Temporal lobe (tissue), 1 donor: ENCODE data around the gene P2RY12. TPM values are rescaled to one million over a fixed set of nuclear protein-coding genes. Genes with fewer than 3 reads are reported as not detected.

Experiments used
- total RNA-seq: library from RNA; depleted of rRNA; stranded (reverse); fragments of >200 nt; gene quantifications from one replicate; pipeline ENCODE4 v1.2.3, GENCODE V29; 2014

Gene P2RY12
- total RNA-seq, 1 donor from 2014 or later = 15.0 TPM

Other genes starting within 250 kb of the P2RY12 start
- not detected for gene GPR171, start 181.5 kb downstream of the P2RY12 start, total RNA-seq
- 0.74 TPM for gene P2RY14, start 106.2 kb downstream of the P2RY12 start, total RNA-seq
- gene GPR87, start 67.9 kb downstream of the P2RY12 start, total RNA-seq = not detected
- gene P2RY13, start 55.2 kb downstream of the P2RY12 start, total RNA-seq = 1.5 TPM
- 0.74 TPM for gene IGSF10, start 76.3 kb upstream of the P2RY12 start, total RNA-seq